ENCODE measurements around the gene BCAS1. TPM values are rescaled to one million over a fixed set of nuclear protein-coding genes. Genes with fewer than 3 reads are reported as not detected.

The BCAS1 gene
- total RNA-seq, 1 donor from 2014 or later, result not detected

- Mint-ChIP-seq H3K4me3 (no peak overlapping the region), H3K27me3 (ENCODE audit: low read depth) (no peaks in the 10 kb centered on the region), H3K4me1 (no peaks in the 10 kb centered on the region), H3K9me3 (no peaks in the 10 kb centered on the region), H3K36me3 (ENCODE audit: low read depth) (no peaks in the 10 kb centered on the region), H3K27ac (ENCODE audit: unreplicated experiment) (no peak overlapping the region)
- no peak for DNase-seq (ENCODE audit: low read depth, low spot score)
- TF ChIP-seq CTCF (conservative IDR thresholded peaks at IDR 0.05), result no peak
Observed at GRCh38 chr20:53990003-53990402, 80.4 kb downstream of the BCAS1 start.

- no peak overlapping the region for H3K4me3 Mint-ChIP-seq
- H3K36me3 Mint-ChIP-seq (ENCODE audit: low read depth), result no peaks in the 10 kb centered on the region
- H3K27ac Mint-ChIP-seq (ENCODE audit: unreplicated experiment), result no peak overlapping the region
- H3K4me1 Mint-ChIP-seq, result no peaks in the 10 kb centered on the region
- no peak for TF ChIP-seq CTCF (conservative IDR thresholded peaks at IDR 0.05)
- H3K9me3 Mint-ChIP-seq, result no peaks in the 10 kb centered on the region
- no peaks in the 10 kb centered on the region for H3K27me3 Mint-ChIP-seq (ENCODE audit: low read depth)
- DNase-seq (ENCODE audit: low read depth, low spot score), result no peak
Observed at GRCh38 chr20:53989401-53989800, 81.0 kb downstream of the BCAS1 start.

- H3K36me3 Mint-ChIP-seq (ENCODE audit: low read depth), result no peaks in the 10 kb centered on the region
Observed at GRCh38 chr20:53986037-53986650, 84.2 kb downstream of the BCAS1 start.

GRCh38 chr20:53985150-53985518, 85.3 kb downstream of the BCAS1 start:
- no peak for TF ChIP-seq CTCF (conservative IDR thresholded peaks at IDR 0.05)
- no peak for DNase-seq (ENCODE audit: low read depth, low spot score)
- H3K27me3 Mint-ChIP-seq (ENCODE audit: low read depth), result no peaks in the 10 kb centered on the region
- H3K4me1 Mint-ChIP-seq, result no peaks in the 10 kb centered on the region
- peaks cover 4% of the 10 kb centered on the region for H3K9me3 Mint-ChIP-seq
- H3K36me3 Mint-ChIP-seq (ENCODE audit: low read depth), result no peaks in the 10 kb centered on the region
- no peak overlapping the region for H3K4me3 Mint-ChIP-seq
- no peak overlapping the region for H3K27ac Mint-ChIP-seq (ENCODE audit: unreplicated experiment)

More at GRCh38 chr20:53986037-53986650, 84.2 kb downstream of the BCAS1 start:
- H3K9me3 Mint-ChIP-seq, result peaks cover under 1% of the 10 kb centered on the region
- no peak overlapping the region for H3K4me3 Mint-ChIP-seq
- no peaks in the 10 kb centered on the region for H3K4me1 Mint-ChIP-seq
- no peak overlapping the region for H3K27ac Mint-ChIP-seq (ENCODE audit: unreplicated experiment)
- TF ChIP-seq CTCF (conservative IDR thresholded peaks at IDR 0.05), result no peak
- H3K27me3 Mint-ChIP-seq (ENCODE audit: low read depth), result no peaks in the 10 kb centered on the region
- DNase-seq (ENCODE audit: low read depth, low spot score), result no peak

- Mint-ChIP-seq H3K4me1 (no peaks in the 10 kb centered on the region), H3K4me3 (no peak overlapping the region), H3K36me3 (ENCODE audit: low read depth) (no peaks in the 10 kb centered on the region), H3K9me3 (peaks cover 4% of the 10 kb centered on the region), H3K27me3 (ENCODE audit: low read depth) (no peaks in the 10 kb centered on the region), H3K27ac (ENCODE audit: unreplicated experiment) (no peak overlapping the region)
- DNase-seq (ENCODE audit: low read depth, low spot score), result no peak
- TF ChIP-seq CTCF (conservative IDR thresholded peaks at IDR 0.05), result no peak
Observed at GRCh38 chr20:53984356-53985149, 85.8 kb downstream of the BCAS1 start.
